H7 (cell line): ENCODE measurements around the gene MTMR8. TPM values are rescaled to one million over a fixed set of nuclear protein-coding genes. Genes with fewer than 3 reads are reported as not detected.
A peak's percentile ranks its signal among the peaks of the same experiment; 100 is the strongest.
"Not testable (repeated sequence)": the region's sequence is repeated elsewhere in the genome, so short reads cannot be mapped to it uniquely, and the experiment has no call there.

Source experiments
- DNase-seq: peaks from one replicate; pipeline ENCODE4 v3.0.0; 2012
- H3K27me3 ChIP-seq: 2 replicates; pipeline ENCODE4 v1.6.0; 2011; ENCODE audit warnings: mild to moderate bottlenecking, low read length; ENCODE audit not compliant: control insufficient read depth, insufficient read depth
- H3K36me3 ChIP-seq: replicated peaks from 2 replicates; pipeline ENCODE4 v1.5.1; 2011; ENCODE audit warnings: low read length; ENCODE audit not compliant: control insufficient read depth, insufficient read depth
- H3K4me3 ChIP-seq: 2 replicates; pipeline ENCODE4 v1.5.1; 2011; ENCODE audit warnings: low read depth, mild to moderate bottlenecking, control low read depth, low read length, moderate library complexity; ENCODE audit not compliant: insufficient read depth
- total RNA-seq: library from RNA; depleted of rRNA; stranded (reverse); fragments of >200 nt; shearing (Covaris generic); gene quantifications from 2 replicates; pipeline ENCODE4 v1.2.3, GENCODE V29; 2014; rRNA removed

Gene MTMR8
- total RNA-seq, result 3.2 and 5.1 TPM in 2 replicates

DNA sequence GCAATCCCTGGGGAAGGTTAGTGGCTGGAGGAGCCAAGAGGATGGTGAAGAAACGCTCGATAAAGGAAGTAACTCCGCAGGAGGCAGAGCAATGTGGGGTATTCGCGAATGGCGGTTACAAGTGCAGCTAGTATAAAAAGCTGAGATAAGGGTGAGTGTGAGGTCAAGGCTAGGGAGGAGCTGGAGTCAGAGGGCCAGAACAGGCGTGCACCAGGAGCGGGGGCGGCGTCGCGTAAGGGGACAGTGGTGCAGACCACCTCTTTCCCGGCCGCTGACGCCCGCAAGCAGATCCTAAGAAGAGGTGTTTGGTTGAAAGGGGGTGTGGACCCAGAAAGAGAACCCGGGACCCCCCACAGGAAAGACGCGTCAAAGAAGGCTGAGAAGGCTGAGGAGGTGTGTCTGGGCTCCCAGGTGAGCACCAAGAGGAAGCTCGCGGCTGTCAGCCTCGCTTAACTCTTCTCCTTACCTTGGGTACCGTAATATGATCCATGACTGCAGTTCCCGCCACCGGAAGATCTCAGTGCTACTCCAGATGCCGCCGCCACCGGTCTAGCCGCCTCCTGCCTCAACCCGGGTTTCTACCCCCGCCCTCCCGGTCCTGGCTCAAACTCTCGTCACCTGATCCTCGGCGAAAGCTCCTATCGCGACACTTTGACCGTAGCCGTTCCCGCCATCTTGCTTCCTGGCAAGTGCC lies at the start of gene MTMR8:
MTMR8 (minus strand) TSS at position 579 of the 694 bp plus-strand sequence; CDS start at position 490, 89 bp downstream.
- peak; percentile 85 for DNase-seq
- H3K27me3 ChIP-seq, result no peaks in the 10 kb centered on the region
- no peaks in the 10 kb centered on the region for H3K36me3 ChIP-seq
- H3K4me3 ChIP-seq, result peak within 1 kb of the TSS; percentile 64

DNA sequence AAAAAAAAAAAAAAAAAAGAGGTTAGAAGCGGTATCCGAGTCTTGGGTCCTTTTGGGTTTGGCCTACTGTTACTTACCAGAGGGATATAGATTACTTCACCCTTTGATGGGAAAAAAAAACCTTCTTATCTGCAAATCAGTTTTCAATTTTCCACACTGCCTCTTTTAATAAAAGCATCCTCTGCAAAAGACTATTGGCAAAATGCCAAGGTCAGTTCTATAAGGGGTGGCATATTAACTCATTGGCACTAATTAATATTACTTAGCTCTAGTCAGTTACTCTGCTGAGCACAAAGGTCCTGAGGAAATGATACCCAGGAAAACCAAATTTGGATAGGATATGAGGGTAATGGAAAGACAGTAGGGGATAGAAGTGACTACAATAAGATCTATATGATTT lies 44.3 kb upstream of the MTMR8 start:
- Histone ChIP-seq H3K27me3 (no peaks in the 10 kb centered on the region), H3K36me3 (no peaks in the 10 kb centered on the region), H3K4me3 (no peak overlapping the region)
- DNase-seq, result no peak

DNA sequence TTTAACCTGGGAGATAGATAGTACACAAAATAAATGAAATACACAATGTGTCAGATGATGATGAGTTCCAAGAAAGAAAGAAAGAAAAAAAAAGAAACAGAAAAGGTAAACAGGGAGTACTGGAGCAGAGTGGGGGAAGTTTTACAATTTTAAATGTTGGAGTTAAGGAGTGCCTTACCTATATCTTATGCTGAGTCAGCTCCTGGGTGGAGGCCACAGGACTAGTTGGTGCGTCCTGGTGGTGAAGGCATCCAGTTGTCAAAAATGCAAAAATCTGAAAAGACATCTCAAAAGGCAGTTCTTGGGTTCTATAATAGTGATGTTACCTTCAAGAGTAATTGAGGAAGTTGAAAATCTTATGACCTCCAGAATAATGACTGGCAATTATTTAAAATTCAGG lies 42.4 kb upstream of the MTMR8 start:
- Histone ChIP-seq H3K36me3 (no peaks in the 10 kb centered on the region), H3K27me3 (no peaks in the 10 kb centered on the region), H3K4me3 (no peak overlapping the region)
- DNase-seq, result no peak

DNA sequence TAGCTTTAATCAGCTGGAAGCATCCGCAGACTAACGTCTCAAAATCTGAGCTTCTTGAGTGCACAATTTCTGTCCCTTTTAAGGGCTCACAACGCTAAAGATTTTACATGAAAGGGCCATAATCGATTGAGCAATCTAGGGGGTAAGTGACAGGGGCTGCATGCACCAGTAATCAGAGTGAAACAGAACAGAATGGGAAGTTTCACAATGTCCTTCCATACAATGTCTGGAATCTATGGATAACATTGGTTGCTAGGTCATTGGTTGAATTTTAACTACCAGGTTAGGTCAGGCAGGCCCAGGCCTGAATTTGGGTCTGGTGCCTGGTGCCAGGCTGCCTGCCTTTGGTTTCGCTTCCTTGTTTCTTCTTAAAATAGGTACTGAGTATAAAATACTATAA lies 42.0 kb upstream of the MTMR8 start:
- DNase-seq, result no peak
- Histone ChIP-seq H3K36me3 (no peaks in the 10 kb centered on the region), H3K4me3 (no peak overlapping the region)

DNA sequence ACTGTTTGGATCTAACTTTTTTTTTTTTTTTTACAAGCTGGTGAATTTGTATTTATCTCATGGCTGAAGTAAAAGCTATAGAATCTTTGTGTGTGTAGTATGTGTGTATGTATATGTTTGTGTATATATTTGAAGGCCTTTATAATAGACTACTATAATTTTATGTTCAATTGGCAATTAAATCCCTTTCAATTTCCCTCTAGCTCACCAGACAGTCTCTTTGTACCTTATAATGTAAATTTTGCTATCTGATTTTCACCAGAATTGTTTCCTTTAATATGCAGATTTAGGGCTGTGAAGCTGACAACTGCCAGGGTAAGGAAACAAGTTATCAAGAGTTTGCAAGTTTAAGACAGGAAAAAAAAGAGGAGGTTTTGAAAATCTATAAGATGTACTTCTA lies 33.1 kb upstream of the MTMR8 start:
- Histone ChIP-seq H3K4me3 (no peak overlapping the region), H3K36me3 (no peaks in the 10 kb centered on the region), H3K27me3 (no peaks in the 10 kb centered on the region)
- no peak for DNase-seq

More for the DNA sequence above, 42.0 kb upstream of the MTMR8 start:
- H3K27me3 ChIP-seq, result no peaks in the 10 kb centered on the region

DNA sequence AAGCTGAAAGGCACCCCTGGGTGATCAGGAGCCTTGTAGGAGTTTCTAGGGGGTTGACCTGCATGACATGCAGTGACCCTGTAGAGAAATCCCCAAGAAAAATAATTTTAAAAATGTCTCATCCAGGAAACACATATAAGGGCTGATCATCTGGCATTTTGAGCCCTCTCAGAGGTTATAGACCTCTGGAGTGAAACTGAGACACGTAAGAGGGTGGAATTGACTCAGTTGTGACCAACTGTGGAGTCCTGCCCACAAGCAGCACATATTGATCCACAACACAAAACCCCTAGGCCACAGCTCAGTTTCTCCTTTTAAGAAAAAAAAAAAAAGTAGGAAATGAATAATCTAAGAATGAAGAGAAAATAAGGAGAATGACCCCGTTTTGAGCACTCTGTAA lies 32.5 kb upstream of the MTMR8 start:
- no peaks in the 10 kb centered on the region for H3K27me3 ChIP-seq
- H3K4me3 ChIP-seq, result no peak overlapping the region
- DNase-seq, result no peak
- no peaks in the 10 kb centered on the region for H3K36me3 ChIP-seq

DNA sequence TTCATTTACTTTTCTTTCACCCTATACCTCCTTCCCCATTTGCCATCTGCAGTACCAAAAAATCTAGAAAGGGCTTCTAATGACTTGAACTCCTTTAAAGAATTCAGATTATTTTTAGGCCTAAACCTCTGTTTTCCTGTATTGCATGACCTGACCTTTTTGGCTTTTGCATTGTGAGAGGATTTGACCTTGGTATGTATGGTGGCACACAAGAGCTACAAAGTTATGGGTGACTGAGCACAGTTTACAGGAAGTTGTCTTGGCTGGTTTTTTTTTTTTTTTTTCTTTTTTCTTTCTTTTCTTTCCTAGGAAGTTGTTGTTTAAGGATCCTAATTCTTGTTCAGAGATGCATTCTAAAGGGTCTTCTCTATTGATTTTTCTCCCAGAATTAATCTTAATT lies 32.0 kb upstream of the MTMR8 start:
- H3K27me3 ChIP-seq, result no peaks in the 10 kb centered on the region
- no peak overlapping the region for H3K4me3 ChIP-seq
- no peak for DNase-seq
- no peaks in the 10 kb centered on the region for H3K36me3 ChIP-seq

DNA sequence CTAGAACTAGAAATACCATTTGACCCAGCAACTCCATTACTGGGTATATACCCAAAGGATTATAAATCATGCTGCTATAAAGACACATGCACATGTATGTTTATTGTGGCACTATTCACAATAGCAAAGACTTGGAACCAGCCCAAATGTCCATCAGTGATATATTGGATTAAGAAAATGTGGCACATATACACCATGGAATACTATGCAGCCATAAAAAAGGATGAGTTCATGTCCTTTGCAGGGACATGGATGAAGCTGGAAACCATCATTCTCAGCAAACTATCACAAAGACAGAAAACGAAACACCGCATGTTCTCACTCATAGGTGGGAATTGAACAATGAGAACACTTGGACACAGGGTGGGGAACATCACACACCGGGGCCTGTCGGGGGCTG lies 14.5 kb upstream of the MTMR8 start:
- not testable (repeated sequence) for DNase-seq, H3K27me3 ChIP-seq, H3K36me3 ChIP-seq, H3K4me3 ChIP-seq

DNA sequence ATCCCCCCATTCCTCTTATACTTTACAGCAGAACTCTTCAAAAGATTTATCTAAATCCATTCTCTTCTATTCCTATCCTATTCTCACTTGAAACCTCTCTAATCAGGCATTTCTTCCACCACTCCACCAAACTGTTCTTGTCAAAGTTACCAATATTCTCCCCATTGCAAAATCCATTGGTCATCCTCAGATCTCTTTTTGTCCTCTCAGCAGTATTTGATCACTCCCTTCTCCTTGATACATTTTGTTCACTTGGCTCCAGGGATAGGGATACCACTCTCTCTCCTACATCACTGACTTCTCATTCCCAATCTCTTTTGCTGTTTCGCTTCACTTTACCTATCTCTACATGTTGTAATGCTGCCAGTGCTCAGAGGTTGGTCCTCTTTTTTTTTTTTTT lies 2.8 kb upstream of the MTMR8 start:
- H3K36me3 ChIP-seq, result no peaks in the 10 kb centered on the region
- H3K4me3 ChIP-seq, result no peak overlapping the region
- DNase-seq, result no peak
- no peaks in the 10 kb centered on the region for H3K27me3 ChIP-seq

DNA sequence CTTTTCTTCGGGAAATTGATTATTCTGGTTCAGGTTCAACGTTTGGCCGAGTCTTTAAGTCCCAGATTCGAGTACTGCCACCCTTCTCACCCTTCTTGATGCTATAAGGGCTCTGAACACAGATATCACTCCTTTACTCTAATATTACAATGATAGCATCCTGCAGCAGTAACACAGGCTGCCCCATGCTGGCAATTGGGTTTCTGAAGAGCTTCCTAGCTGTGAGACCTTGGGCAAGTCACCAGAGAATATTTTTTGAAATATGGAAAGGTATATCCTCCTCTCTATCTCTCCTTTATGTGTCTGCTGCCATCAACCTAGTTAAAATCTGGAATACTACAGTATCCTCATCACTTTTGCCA lies 297 bp upstream of the MTMR8 start:
- DNase-seq, result no peak
- no peaks in the 10 kb centered on the region for H3K27me3 ChIP-seq
- no peaks in the 10 kb centered on the region for H3K36me3 ChIP-seq
- no peak overlapping the region; the same call in 1 of the 2 replicates for H3K4me3 ChIP-seq

DNA sequence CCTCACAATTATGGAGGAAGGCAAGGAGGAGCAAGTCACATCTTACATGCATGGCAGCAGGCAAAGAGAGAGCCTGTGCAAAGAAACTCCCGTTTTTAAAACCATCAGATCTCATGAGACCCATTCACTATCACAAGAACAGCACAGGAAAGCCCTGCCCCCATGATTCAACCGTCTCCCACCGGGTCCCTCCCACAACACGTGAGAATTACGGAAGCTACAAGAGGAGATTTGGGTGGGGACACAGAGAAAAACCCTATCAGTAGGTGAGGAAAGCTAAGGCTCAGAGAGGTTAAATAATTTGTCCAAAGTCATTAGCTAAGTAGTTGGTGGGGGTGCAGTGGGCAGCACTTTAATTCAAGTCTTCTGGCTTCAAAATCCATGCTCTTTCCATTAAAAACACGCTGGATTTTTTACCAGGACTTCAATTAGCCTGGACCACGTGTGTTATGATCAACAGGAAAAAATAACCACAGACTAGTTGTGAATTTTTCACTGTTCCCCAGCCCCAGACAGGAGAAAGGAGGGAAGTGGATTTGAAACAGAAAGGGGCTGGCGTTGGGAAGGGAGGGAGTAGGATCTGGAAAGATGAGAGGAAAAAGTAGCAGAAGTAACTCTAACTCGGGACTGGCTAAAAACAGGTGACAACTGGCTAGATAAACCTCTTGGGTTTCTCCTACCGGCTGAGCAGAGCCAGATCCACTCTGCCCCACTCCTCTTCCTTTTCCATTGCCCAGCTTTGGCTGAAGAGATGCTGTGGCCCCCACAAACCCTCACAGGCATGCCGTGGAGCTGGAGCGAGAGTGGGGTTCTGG lies 986 bp downstream of the MTMR8 start:
- Histone ChIP-seq H3K27me3 (no peaks in the 10 kb centered on the region), H3K36me3 (no peaks in the 10 kb centered on the region), H3K4me3 (peak overlapping the region; percentile 64)
- DNase-seq, result no peak

DNA sequence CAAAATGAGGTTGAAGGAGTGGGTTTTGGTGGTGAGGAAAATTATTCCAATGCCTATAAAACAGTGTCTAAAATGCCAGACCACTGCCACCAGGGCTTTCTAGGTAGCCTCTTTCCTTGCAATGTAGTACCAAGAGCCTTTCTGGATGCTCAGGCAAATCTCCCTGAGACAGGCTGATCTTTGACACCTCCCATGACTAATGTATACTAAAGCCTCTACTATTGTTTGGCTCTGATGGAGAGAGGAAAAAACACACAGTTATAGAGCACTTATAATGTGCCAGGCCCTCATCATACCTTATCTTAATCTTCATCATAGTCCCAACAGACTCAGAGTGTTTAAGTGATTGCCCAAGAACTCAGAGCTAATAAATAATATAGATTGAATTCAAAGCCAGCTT lies 5.8 kb downstream of the MTMR8 start:
- H3K27me3 ChIP-seq, result no peaks in the 10 kb centered on the region
- no peaks in the 10 kb centered on the region for H3K36me3 ChIP-seq
- no peak overlapping the region for H3K4me3 ChIP-seq
- no peak for DNase-seq

DNA sequence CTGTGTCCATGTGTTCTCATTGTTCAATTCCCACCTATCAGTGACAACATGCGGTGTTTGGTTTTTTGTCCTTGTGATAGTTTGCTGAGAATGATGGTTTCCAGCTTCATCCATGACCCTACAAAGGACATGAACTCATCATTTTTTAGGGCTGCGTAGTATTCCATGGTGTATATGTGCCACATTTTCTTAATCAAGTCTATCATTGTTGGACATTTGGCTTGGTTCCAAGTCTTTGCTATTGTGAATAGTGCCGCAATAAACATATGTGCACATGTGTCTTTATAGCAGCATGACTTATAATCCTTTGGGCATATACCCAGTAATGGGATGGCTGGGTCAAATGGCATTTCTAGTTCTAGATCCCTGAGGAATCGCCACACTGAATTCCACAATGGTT lies 14.5 kb downstream of the MTMR8 start:
- DNase-seq, result not testable (repeated sequence)

DNA sequence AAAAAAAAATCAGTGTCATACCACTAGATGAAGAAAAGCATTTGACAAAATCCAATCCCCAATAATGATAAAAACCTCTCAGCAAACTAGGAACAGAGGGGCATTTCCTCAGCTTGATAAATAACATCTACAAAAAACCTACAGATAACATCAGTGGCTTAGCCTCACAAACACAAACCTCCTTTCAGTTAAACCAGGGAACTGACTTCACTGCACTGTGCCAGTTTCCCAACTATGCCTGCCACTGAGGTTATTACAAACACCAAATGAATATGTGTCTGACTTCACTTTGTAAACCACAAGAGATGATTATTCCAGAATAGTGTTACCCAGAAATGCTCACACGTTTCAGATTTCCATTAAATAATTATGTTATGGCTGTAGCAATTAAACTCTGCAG lies 15.3 kb downstream of the MTMR8 start:
- H3K36me3 ChIP-seq, result no peaks in the 10 kb centered on the region; the same call in 1 of the 2 replicates
- no peak for DNase-seq
- no peaks in the 10 kb centered on the region for H3K27me3 ChIP-seq
- no peak overlapping the region for H3K4me3 ChIP-seq

More for the DNA sequence above, 14.5 kb downstream of the MTMR8 start:
- H3K27me3 ChIP-seq, H3K36me3 ChIP-seq, H3K4me3 ChIP-seq: not testable (repeated sequence)

DNA sequence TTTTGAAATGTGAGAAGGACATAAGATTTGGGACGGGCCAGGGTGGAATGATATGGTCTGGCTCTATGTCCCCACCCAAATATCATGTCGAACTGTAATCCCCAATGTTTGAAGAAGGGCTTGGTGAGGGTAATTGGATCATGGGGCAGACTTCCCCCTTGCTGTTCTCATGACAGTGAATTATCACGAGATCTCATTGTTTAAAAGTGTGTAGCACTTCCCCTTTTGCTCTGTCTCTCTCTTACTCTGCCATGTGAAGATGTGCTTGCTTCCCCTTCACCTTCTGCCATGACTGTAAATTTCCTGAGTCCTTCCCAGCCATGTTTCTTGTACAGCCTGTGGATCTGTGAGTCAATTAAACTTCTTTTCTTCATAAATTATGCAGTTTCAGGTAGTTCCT lies 17.5 kb downstream of the MTMR8 start:
- no peak for DNase-seq
- H3K36me3 ChIP-seq, result no peaks in the 10 kb centered on the region; the same call in 1 of the 2 replicates
- H3K27me3 ChIP-seq, result no peaks in the 10 kb centered on the region
- H3K4me3 ChIP-seq, result no peak overlapping the region
